MM.1S (cell line): ENCODE data around the gene PCDHA1.

Experiments used
- DNase-seq: peaks from one replicate; pipeline ENCODE4 v3.0.0-alpha.2; 2015
- H2AFZ ChIP-seq: fragments of 300-600 bp; sonication (generic); 2 replicates; pipeline ENCODE4 v1.6.0; 2016; ENCODE audit warnings: antibody characterized with exemption, low read length
- H3F3A ChIP-seq: fragments of 300-600 bp; sonication (generic); 2 replicates; pipeline ENCODE4 v1.6.1; 2016; ENCODE audit warnings: mild to moderate bottlenecking, antibody characterized with exemption, low read length, moderate library complexity, mixed read lengths; ENCODE audit not compliant: insufficient read depth
- H3K27ac ChIP-seq: fragments of 300-600 bp; sonication (generic); 2 replicates; pipeline ENCODE4 v1.5.1; 2016; ENCODE audit warnings: mild to moderate bottlenecking, low read length
- H3K27me3 ChIP-seq: fragments of 300-600 bp; sonication (generic); replicated peaks from 2 replicates; pipeline ENCODE4 v1.6.0; 2016; ENCODE audit warnings: low read length; ENCODE audit not compliant: insufficient read depth
- H3K36me3 ChIP-seq: fragments of 300-600 bp; sonication (generic); replicated peaks from 2 replicates; pipeline ENCODE4 v1.6.1; 2016; ENCODE audit warnings: mild to moderate bottlenecking, low read length, mixed read lengths; ENCODE audit not compliant: insufficient read depth
- H3K4me1 ChIP-seq: fragments of 300-600 bp; sonication (generic); 2 replicates; pipeline ENCODE4 v1.6.1; 2016; ENCODE audit warnings: low read length, mixed read lengths
- H3K4me2 ChIP-seq: fragments of 300-600 bp; sonication (generic); 2 replicates; pipeline ENCODE4 v1.6.0; 2016; ENCODE audit warnings: low read depth, low read length
- H3K4me3 ChIP-seq: fragments of 300-600 bp; sonication (generic); 2 replicates; pipeline ENCODE4 v1.5.1; 2016; ENCODE audit warnings: low read length, mixed read lengths
- H3K79me2 ChIP-seq: fragments of 300-600 bp; sonication (generic); 2 replicates; pipeline ENCODE4 v1.6.1; 2016; ENCODE audit warnings: mixed run types, low read length, mixed read lengths
- H3K9ac ChIP-seq: fragments of 300-600 bp; sonication (generic); 2 replicates; pipeline ENCODE4 v1.6.1; 2016; ENCODE audit warnings: low read length, mixed read lengths
- H3K9me2 ChIP-seq: fragments of 300-600 bp; sonication (generic); replicated peaks from 2 replicates; pipeline ENCODE4 v1.6.1; 2016; ENCODE audit warnings: mild to moderate bottlenecking, low read length, mixed read lengths; ENCODE audit not compliant: insufficient read depth
- H3K9me3 ChIP-seq: fragments of 300-600 bp; sonication (generic); replicated peaks from 2 replicates; pipeline ENCODE4 v1.6.1; 2016; ENCODE audit warnings: mild to moderate bottlenecking, low read length, mixed read lengths; ENCODE audit not compliant: insufficient read depth
- H4K20me1 ChIP-seq: fragments of 300-600 bp; sonication (generic); 2 replicates; pipeline ENCODE4 v1.6.1; 2016; ENCODE audit warnings: mild to moderate bottlenecking, low read length, moderate library complexity, mixed read lengths; ENCODE audit not compliant: insufficient read depth
- CTCF ChIP-seq: fragments of 300-600 bp; sonication (generic); IDR thresholded peaks from 2 replicates; pipeline ENCODE4 v1.5.1; 2016; ENCODE audit warnings: antibody characterized with exemption, low read length, mixed read lengths
- EZH2 ChIP-seq: fragments of 300-600 bp; sonication (generic); optimal IDR thresholded peaks from 2 replicates; pipeline ENCODE3; 2017; ENCODE audit warnings: low read depth, mild to moderate bottlenecking, antibody characterized with exemption, low read length, mixed read lengths
- EZH2phosphoT487 ChIP-seq: fragments of 300-600 bp; sonication (generic); IDR thresholded peaks from 2 replicates; pipeline ENCODE4 v1.6.1; 2018; ENCODE audit warnings: antibody characterized with exemption, low read length

The PCDHA1 gene

GRCh38 chr5:140862441-140863295 is 76.7 kb downstream of the PCDHA1 start:
- H2AFZ ChIP-seq, result no peak overlapping the region
- H3K36me3 ChIP-seq, result no peaks in the 10 kb centered on the region
- H3F3A ChIP-seq, result no peaks in the 10 kb centered on the region
- no peaks in the 10 kb centered on the region for H3K27me3 ChIP-seq
- TF ChIP-seq CTCF (no peak), EZH2 (no peak), EZH2phosphoT487 (no peak)
- H3K9me3 ChIP-seq, result no peaks in the 10 kb centered on the region
- no peak overlapping the region for H3K4me2 ChIP-seq
- DNase-seq, result no peak
- no peaks in the 10 kb centered on the region for H3K4me1 ChIP-seq
- H3K4me3 ChIP-seq, result no peak overlapping the region
- H3K9me2 ChIP-seq, result no peaks in the 10 kb centered on the region
- H3K9ac ChIP-seq, result no peak overlapping the region
- no peaks in the 10 kb centered on the region for H3K79me2 ChIP-seq
- H4K20me1 ChIP-seq, result no peaks in the 10 kb centered on the region
- H3K27ac ChIP-seq, result no peak overlapping the region

- Histone ChIP-seq H3K9me2 (no peaks in the 10 kb centered on the region), H3K27ac (no peak within 1 kb of the TSS), H3K4me3 (peak within 1 kb of the TSS; percentile 50), H3K9me3 (no peaks in the 10 kb centered on the region), H2AFZ (peak within 1 kb of the TSS; percentile 75), H3K4me2 (peak within 1 kb of the TSS; percentile 67), H3F3A (no peaks in the 10 kb centered on the region), H4K20me1 (no peaks in the 10 kb centered on the region), H3K4me1 (no peaks in the 10 kb centered on the region), H3K9ac (no peak within 1 kb of the TSS), H3K36me3 (no peaks in the 10 kb centered on the region), H3K27me3 (no peaks in the 10 kb centered on the region), H3K79me2 (no peaks in the 10 kb centered on the region)
- no peak for TF ChIP-seq EZH2
- peak; percentile 78 for TF ChIP-seq CTCF
- no peak for TF ChIP-seq EZH2phosphoT487
- DNase-seq, result peak; percentile 69
Observed at GRCh38 chr5:140868721-140869554, 83.0 kb downstream of the PCDHA1 start, which contains the start of gene PCDHA11. Gene PCDHA11, plus strand, starts transcription at chr5:140868957. Its CDS starts 147 bp downstream, at chr5:140869104.

GRCh38 chr5:140869555-140869886 is 83.6 kb downstream of the PCDHA1 start:
- Histone ChIP-seq H3K9me3 (no peaks in the 10 kb centered on the region), H3K4me3 (peak overlapping the region; percentile 50), H3K4me2 (peak overlapping the region; percentile 67), H3K27ac (no peak overlapping the region), H3K9me2 (no peaks in the 10 kb centered on the region), H4K20me1 (no peaks in the 10 kb centered on the region), H2AFZ (peak overlapping the region; percentile 75; the same call in 1 of the 2 replicates), H3K27me3 (no peaks in the 10 kb centered on the region), H3K36me3 (no peaks in the 10 kb centered on the region), H3K79me2 (no peaks in the 10 kb centered on the region), H3K4me1 (no peaks in the 10 kb centered on the region), H3F3A (no peaks in the 10 kb centered on the region), H3K9ac (no peak overlapping the region)
- DNase-seq, result no peak
- TF ChIP-seq CTCF, result peak; percentile 47
- TF ChIP-seq EZH2, result no peak
